PC-9 (cell line): Measurements from ENCODE around the gene TENT5C. TPM values are rescaled to one million over a fixed set of nuclear protein-coding genes. Genes with fewer than 3 reads are reported as not detected.

Experiments
- BruUV-seq: library from RNA; stranded (reverse); fragments of 400-500 nt; replicated peaks from 2 replicates; lab custom pipeline; 2021; lab: Mats Ljungman, UMichigan
- CTCF ChIA-PET: fragments of 300-600 bp; sonication (Branson Sonifier 250); formaldehyde crosslinking; loops from one replicate; lab custom pipeline; 2022; ENCODE audit warnings: antibody characterized with exemption; lab: Charles Lee
- POLR2A ChIA-PET: fragments of 300-600 bp; sonication (Branson Sonifier 250); formaldehyde crosslinking; loops from one replicate; lab custom pipeline; 2022; ENCODE audit warnings: antibody characterized with exemption; ENCODE audit not compliant: unreplicated experiment; lab: Charles Lee
- DNase-seq, 2 experiments: peaks; one replicate each; pipeline versions ENCODE4 v3.0.0 to v3.0.0-alpha.2; 2015 to 2022; ENCODE audit warnings: mixed read lengths in 1 of 2
- H2AFZ ChIP-seq: fragments of 200-600 bp; sonication (generic); 2 replicates; pipeline ENCODE4 v1.8.1; 2017; ENCODE audit warnings: antibody characterized with exemption
- H3F3A ChIP-seq: fragments of 200-600 bp; sonication (generic); 2 replicates; pipeline ENCODE4 v1.8.1; 2017; ENCODE audit warnings: antibody characterized with exemption, mild to moderate bottlenecking, low read depth; ENCODE audit not compliant: insufficient read depth
- H3K27ac ChIP-seq: fragments of 200-600 bp; sonication (generic); 2 replicates; pipeline ENCODE4 v1.6.1; 2016; ENCODE audit warnings: mixed run types
- H3K27me3 ChIP-seq: fragments of 200-600 bp; sonication (generic); 2 replicates; pipeline ENCODE4 v1.6.1; 2016; ENCODE audit warnings: low read depth, mixed run types; ENCODE audit not compliant: insufficient read depth
- H3K36me3 ChIP-seq: fragments of 200-600 bp; sonication (generic); 2 replicates; pipeline ENCODE4 v1.6.1; 2016; ENCODE audit warnings: low read depth, mixed run types
- H3K4me1 ChIP-seq: fragments of 200-600 bp; sonication (generic); replicated peaks from 2 replicates; pipeline ENCODE4 v1.6.1; 2016; ENCODE audit warnings: mixed run types; ENCODE audit not compliant: insufficient read depth
- H3K4me2 ChIP-seq: fragments of 200-600 bp; sonication (generic); 2 replicates; pipeline ENCODE4 v1.6.1; 2017; ENCODE audit warnings: mixed run types
- H3K4me3 ChIP-seq: fragments of 200-600 bp; sonication (generic); 2 replicates; pipeline ENCODE4 v1.6.1; 2016; ENCODE audit warnings: mixed run types
- H3K79me2 ChIP-seq: fragments of 200-600 bp; sonication (generic); 2 replicates; pipeline ENCODE4 v1.6.1; 2017; ENCODE audit warnings: low read depth, mixed run types
- H3K9me2 ChIP-seq: fragments of 200-600 bp; sonication (generic); 2 replicates; pipeline ENCODE4 v1.8.1; 2017; ENCODE audit warnings: mild to moderate bottlenecking; ENCODE audit not compliant: insufficient read depth
- H3K9me3 ChIP-seq: fragments of 200-600 bp; sonication (generic); 2 replicates; pipeline ENCODE4 v1.8.1; 2016; ENCODE audit warnings: low read depth; ENCODE audit not compliant: insufficient read depth
- H4K20me1 ChIP-seq: fragments of 200-600 bp; sonication (generic); 2 replicates; pipeline ENCODE4 v1.8.1; 2017; ENCODE audit not compliant: insufficient read depth
- EZH2 ChIP-seq: fragments of 200-600 bp; sonication (generic); IDR thresholded peaks from 2 replicates; pipeline ENCODE4 v1.8.0; 2017; ENCODE audit warnings: antibody characterized with exemption, low read depth
- intact Hi-C: fragments of 100-400 bp; cut with micrococcal nuclease; formaldehyde crosslinking; loops from one replicate; pipeline ENCODE4 v1.10.0; 2022; ENCODE audit not compliant: unreplicated experiment
- total RNA-seq: library from RNA; stranded (reverse); gene quantifications from 2 replicates; pipeline ENCODE4 v1.2.3, GENCODE V29; 2021
- TF ChIP-seq, protein P1 (sequence below): fragments of 200-600 bp; sonication (generic); conservative IDR thresholded peaks from 2 replicates; pipeline ENCODE4 v1.6.1; 2017; ENCODE audit warnings: mixed run types, antibody characterized with exemption, mild to moderate bottlenecking, moderate library complexity

The TENT5C gene
- total RNA-seq, 1 experiment from 2014 or later, result 4.3 TPM

DNA sequence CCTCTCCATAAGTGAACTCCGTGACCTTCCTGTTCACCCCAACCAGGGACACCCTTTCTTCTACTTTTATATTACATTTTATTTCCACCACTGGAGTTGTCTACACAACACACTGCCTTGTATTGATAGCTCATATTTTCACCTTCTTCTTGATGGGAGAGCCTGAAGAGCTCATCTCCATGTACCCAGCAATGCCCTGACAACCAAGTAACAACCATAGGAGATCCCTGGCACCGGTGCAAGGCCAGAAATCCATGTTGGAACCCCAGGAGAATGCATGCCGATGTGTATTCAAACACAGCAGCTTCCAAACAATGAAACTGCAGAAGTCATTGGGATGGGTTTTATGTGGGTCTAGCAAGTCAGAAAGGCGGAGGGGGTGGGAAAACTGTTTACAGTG lies 15.5 kb downstream of the TENT5C start:
- Histone ChIP-seq H3K9me2 (no peaks in the 10 kb centered on the region; the same call in 1 of the 2 replicates), H3F3A (no peaks in the 10 kb centered on the region), H3K9me3 (no peaks in the 10 kb centered on the region), H3K79me2 (no peaks in the 10 kb centered on the region), H3K4me2 (no peak overlapping the region), H3K36me3 (no peaks in the 10 kb centered on the region), H3K27ac (no peak overlapping the region), H3K4me3 (no peak overlapping the region), H3K4me1 (no peaks in the 10 kb centered on the region), H4K20me1 (no peaks in the 10 kb centered on the region), H3K27me3 (no peaks in the 10 kb centered on the region), H2AFZ (no peak overlapping the region)
- ChIA-PET CTCF (no interaction called here), POLR2A (interaction anchor here (0.6 kb wide), 1 partner anchor 59 kb away, joined by 10 read pairs; no protein-coding TSS in a partner anchor)
- no TSS peak for BruUV-seq
- intact Hi-C loops, result no loop called here
- TF ChIP-seq EZH2, result no peak
- TF ChIP-seq, protein P1, sequence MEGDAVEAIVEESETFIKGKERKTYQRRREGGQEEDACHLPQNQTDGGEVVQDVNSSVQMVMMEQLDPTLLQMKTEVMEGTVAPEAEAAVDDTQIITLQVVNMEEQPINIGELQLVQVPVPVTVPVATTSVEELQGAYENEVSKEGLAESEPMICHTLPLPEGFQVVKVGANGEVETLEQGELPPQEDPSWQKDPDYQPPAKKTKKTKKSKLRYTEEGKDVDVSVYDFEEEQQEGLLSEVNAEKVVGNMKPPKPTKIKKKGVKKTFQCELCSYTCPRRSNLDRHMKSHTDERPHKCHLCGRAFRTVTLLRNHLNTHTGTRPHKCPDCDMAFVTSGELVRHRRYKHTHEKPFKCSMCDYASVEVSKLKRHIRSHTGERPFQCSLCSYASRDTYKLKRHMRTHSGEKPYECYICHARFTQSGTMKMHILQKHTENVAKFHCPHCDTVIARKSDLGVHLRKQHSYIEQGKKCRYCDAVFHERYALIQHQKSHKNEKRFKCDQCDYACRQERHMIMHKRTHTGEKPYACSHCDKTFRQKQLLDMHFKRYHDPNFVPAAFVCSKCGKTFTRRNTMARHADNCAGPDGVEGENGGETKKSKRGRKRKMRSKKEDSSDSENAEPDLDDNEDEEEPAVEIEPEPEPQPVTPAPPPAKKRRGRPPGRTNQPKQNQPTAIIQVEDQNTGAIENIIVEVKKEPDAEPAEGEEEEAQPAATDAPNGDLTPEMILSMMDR, result no peak
- no peak for DNase-seq

DNA sequence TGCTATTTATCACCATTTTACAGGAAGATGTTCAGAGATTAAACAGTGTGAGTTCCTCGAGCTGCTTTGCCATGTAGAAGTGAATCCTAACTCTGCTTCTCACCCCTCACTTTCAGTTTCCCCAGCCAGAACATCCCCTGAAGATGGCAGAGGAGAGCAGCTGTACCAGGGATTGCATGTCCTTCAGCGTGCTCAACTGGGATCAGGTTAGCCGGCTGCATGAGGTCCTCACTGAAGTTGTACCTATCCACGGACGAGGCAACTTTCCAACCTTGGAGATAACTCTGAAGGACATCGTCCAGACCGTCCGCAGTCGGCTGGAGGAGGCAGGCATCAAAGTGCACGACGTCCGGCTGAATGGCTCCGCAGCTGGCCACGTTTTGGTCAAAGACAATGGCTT lies 16.9 kb downstream of the TENT5C start:
- no peak overlapping the region for H3K4me2 ChIP-seq
- no peaks in the 10 kb centered on the region; the same call in 1 of the 2 replicates for H3K4me1 ChIP-seq
- H3K9me3 ChIP-seq, result no peaks in the 10 kb centered on the region
- CTCF ChIA-PET, result no interaction called here
- H3K36me3 ChIP-seq, result no peaks in the 10 kb centered on the region
- BruUV-seq, result no TSS peak
- H3K27me3 ChIP-seq, result no peaks in the 10 kb centered on the region
- POLR2A ChIA-PET, result no interaction called here
- H3K79me2 ChIP-seq, result no peaks in the 10 kb centered on the region
- no peaks in the 10 kb centered on the region; the same call in 1 of the 2 replicates for H3K9me2 ChIP-seq
- H4K20me1 ChIP-seq, result no peaks in the 10 kb centered on the region
- no peaks in the 10 kb centered on the region for H3F3A ChIP-seq
- H2AFZ ChIP-seq, result no peak overlapping the region
- intact Hi-C loops, result no loop called here
- no peak for DNase-seq
- no peak overlapping the region for H3K27ac ChIP-seq
- no peak for TF ChIP-seq EZH2
- TF ChIP-seq, protein P1, result no peak
- no peak overlapping the region for H3K4me3 ChIP-seq

DNA sequence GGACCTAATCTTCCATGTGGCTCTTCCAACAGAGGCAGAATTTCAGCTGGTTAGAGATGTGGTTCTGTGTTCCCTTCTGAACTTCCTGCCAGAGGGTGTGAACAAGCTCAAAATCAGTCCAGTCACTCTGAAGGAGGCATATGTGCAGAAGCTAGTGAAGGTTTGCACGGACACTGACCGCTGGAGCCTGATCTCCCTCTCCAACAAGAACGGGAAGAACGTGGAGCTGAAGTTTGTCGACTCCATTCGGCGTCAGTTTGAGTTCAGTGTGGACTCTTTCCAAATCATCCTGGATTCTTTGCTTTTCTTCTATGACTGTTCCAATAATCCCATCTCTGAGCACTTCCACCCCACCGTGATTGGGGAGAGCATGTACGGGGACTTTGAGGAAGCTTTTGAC lies 17.3 kb downstream of the TENT5C start:
- H3K9me2 ChIP-seq, result no peaks in the 10 kb centered on the region; the same call in 1 of the 2 replicates
- DNase-seq, result no peak
- H3K27me3 ChIP-seq, result no peaks in the 10 kb centered on the region
- BruUV-seq, result no TSS peak
- no peak overlapping the region for H2AFZ ChIP-seq
- H3K79me2 ChIP-seq, result no peaks in the 10 kb centered on the region
- H3K27ac ChIP-seq, result no peak overlapping the region
- CTCF ChIA-PET, result no interaction called here
- H3K4me1 ChIP-seq, result no peaks in the 10 kb centered on the region; the same call in 1 of the 2 replicates
- TF ChIP-seq, protein P1, result no peak
- no peak for TF ChIP-seq EZH2
- H3K4me3 ChIP-seq, result no peak overlapping the region
- no peaks in the 10 kb centered on the region for H3K9me3 ChIP-seq
- H3K4me2 ChIP-seq, result no peak overlapping the region
- H4K20me1 ChIP-seq, result no peaks in the 10 kb centered on the region
- intact Hi-C loops, result no loop called here
- POLR2A ChIA-PET, result no interaction called here
- no peaks in the 10 kb centered on the region for H3K36me3 ChIP-seq
- no peaks in the 10 kb centered on the region for H3F3A ChIP-seq
